MM.1S (cell line): ENCODE measurements around the gene PTPRG.

ENCODE experiments used
- DNase-seq: peaks from one replicate; pipeline ENCODE4 v3.0.0-alpha.2; 2015
- H2AFZ ChIP-seq: fragments of 300-600 bp; sonication (generic); 2 replicates; pipeline ENCODE4 v1.6.0; 2016; ENCODE audit warnings: antibody characterized with exemption, low read length
- H3F3A ChIP-seq: fragments of 300-600 bp; sonication (generic); 2 replicates; pipeline ENCODE4 v1.6.1; 2016; ENCODE audit warnings: mild to moderate bottlenecking, antibody characterized with exemption, low read length, moderate library complexity, mixed read lengths; ENCODE audit not compliant: insufficient read depth
- H3K27ac ChIP-seq: fragments of 300-600 bp; sonication (generic); 2 replicates; pipeline ENCODE4 v1.5.1; 2016; ENCODE audit warnings: mild to moderate bottlenecking, low read length
- H3K27me3 ChIP-seq: fragments of 300-600 bp; sonication (generic); replicated peaks from 2 replicates; pipeline ENCODE4 v1.6.0; 2016; ENCODE audit warnings: low read length; ENCODE audit not compliant: insufficient read depth
- H3K36me3 ChIP-seq: fragments of 300-600 bp; sonication (generic); replicated peaks from 2 replicates; pipeline ENCODE4 v1.6.1; 2016; ENCODE audit warnings: mild to moderate bottlenecking, low read length, mixed read lengths; ENCODE audit not compliant: insufficient read depth
- H3K4me1 ChIP-seq: fragments of 300-600 bp; sonication (generic); 2 replicates; pipeline ENCODE4 v1.6.1; 2016; ENCODE audit warnings: low read length, mixed read lengths
- H3K4me2 ChIP-seq: fragments of 300-600 bp; sonication (generic); 2 replicates; pipeline ENCODE4 v1.6.0; 2016; ENCODE audit warnings: low read depth, low read length
- H3K4me3 ChIP-seq: fragments of 300-600 bp; sonication (generic); 2 replicates; pipeline ENCODE4 v1.5.1; 2016; ENCODE audit warnings: low read length, mixed read lengths
- H3K79me2 ChIP-seq: fragments of 300-600 bp; sonication (generic); 2 replicates; pipeline ENCODE4 v1.6.1; 2016; ENCODE audit warnings: mixed run types, low read length, mixed read lengths
- H3K9ac ChIP-seq: fragments of 300-600 bp; sonication (generic); 2 replicates; pipeline ENCODE4 v1.6.1; 2016; ENCODE audit warnings: low read length, mixed read lengths
- H3K9me2 ChIP-seq: fragments of 300-600 bp; sonication (generic); replicated peaks from 2 replicates; pipeline ENCODE4 v1.6.1; 2016; ENCODE audit warnings: mild to moderate bottlenecking, low read length, mixed read lengths; ENCODE audit not compliant: insufficient read depth
- H3K9me3 ChIP-seq: fragments of 300-600 bp; sonication (generic); replicated peaks from 2 replicates; pipeline ENCODE4 v1.6.1; 2016; ENCODE audit warnings: mild to moderate bottlenecking, low read length, mixed read lengths; ENCODE audit not compliant: insufficient read depth
- H4K20me1 ChIP-seq: fragments of 300-600 bp; sonication (generic); 2 replicates; pipeline ENCODE4 v1.6.1; 2016; ENCODE audit warnings: mild to moderate bottlenecking, low read length, moderate library complexity, mixed read lengths; ENCODE audit not compliant: insufficient read depth
- CTCF ChIP-seq: fragments of 300-600 bp; sonication (generic); IDR thresholded peaks from 2 replicates; pipeline ENCODE4 v1.5.1; 2016; ENCODE audit warnings: antibody characterized with exemption, low read length, mixed read lengths
- EZH2 ChIP-seq: fragments of 300-600 bp; sonication (generic); optimal IDR thresholded peaks from 2 replicates; pipeline ENCODE3; 2017; ENCODE audit warnings: low read depth, mild to moderate bottlenecking, antibody characterized with exemption, low read length, mixed read lengths
- EZH2phosphoT487 ChIP-seq: fragments of 300-600 bp; sonication (generic); IDR thresholded peaks from 2 replicates; pipeline ENCODE4 v1.6.1; 2018; ENCODE audit warnings: antibody characterized with exemption, low read length

PTPRG gene

GRCh38 chr3:62193586-62194345 lies 632.4 kb downstream of the PTPRG start:
- Histone ChIP-seq H2AFZ (no peak overlapping the region), H3K9me2 (no peaks in the 10 kb centered on the region), H3K9me3 (no peaks in the 10 kb centered on the region), H4K20me1 (no peaks in the 10 kb centered on the region), H3K27ac (no peak overlapping the region), H3F3A (no peaks in the 10 kb centered on the region), H3K4me3 (no peak overlapping the region), H3K79me2 (no peaks in the 10 kb centered on the region), H3K36me3 (no peaks in the 10 kb centered on the region), H3K27me3 (no peaks in the 10 kb centered on the region), H3K4me2 (no peak overlapping the region), H3K4me1 (no peaks in the 10 kb centered on the region), H3K9ac (no peak overlapping the region)
- DNase-seq = no peak
- TF ChIP-seq EZH2phosphoT487 (no peak), EZH2 (no peak), CTCF (no peak)

- no peak overlapping the region for H2AFZ ChIP-seq
- H4K20me1 ChIP-seq = no peaks in the 10 kb centered on the region
- H3K79me2 ChIP-seq = no peaks in the 10 kb centered on the region
- no peaks in the 10 kb centered on the region for H3K27me3 ChIP-seq
- H3K9me3 ChIP-seq = no peaks in the 10 kb centered on the region
- no peaks in the 10 kb centered on the region for H3K36me3 ChIP-seq
- H3K4me2 ChIP-seq = no peak overlapping the region
- H3K27ac ChIP-seq = no peak overlapping the region
- no peaks in the 10 kb centered on the region for H3F3A ChIP-seq
- H3K9ac ChIP-seq = no peak overlapping the region
- H3K4me1 ChIP-seq = no peaks in the 10 kb centered on the region
- TF ChIP-seq CTCF = no peak
- TF ChIP-seq EZH2phosphoT487 = no peak
- TF ChIP-seq EZH2 = no peak
- H3K9me2 ChIP-seq = no peaks in the 10 kb centered on the region
- no peak overlapping the region for H3K4me3 ChIP-seq
- DNase-seq = no peak
Observed at GRCh38 chr3:62197350-62198012, 636.1 kb downstream of the PTPRG start.

DNA sequence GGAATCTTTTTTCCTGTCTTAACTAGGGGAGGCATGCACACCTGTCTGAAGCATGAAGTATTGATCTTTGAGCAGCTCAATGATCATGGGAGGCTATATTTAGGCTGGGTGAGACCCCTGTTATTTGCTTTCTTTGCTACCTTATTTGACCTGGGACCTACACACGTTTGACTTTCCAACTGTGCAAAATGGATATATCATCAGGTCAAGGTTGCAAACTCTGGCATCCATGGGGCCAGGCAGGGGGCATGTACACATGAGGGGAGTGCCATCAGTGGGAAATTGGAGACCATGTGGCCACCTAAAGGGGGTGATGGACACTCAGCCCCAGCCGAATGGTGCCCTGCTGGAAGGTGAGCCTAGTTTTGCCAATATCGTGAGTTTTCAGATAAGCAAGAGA lies 637.8 kb downstream of the PTPRG start:
- Histone ChIP-seq H3K4me3 (no peak overlapping the region), H3K27me3 (no peaks in the 10 kb centered on the region), H3K36me3 (no peaks in the 10 kb centered on the region), H3K27ac (no peak overlapping the region), H3K9ac (no peak overlapping the region), H3K4me1 (no peaks in the 10 kb centered on the region), H3F3A (no peaks in the 10 kb centered on the region), H3K4me2 (no peak overlapping the region), H2AFZ (no peak overlapping the region), H3K9me2 (no peaks in the 10 kb centered on the region), H3K79me2 (no peaks in the 10 kb centered on the region), H3K9me3 (no peaks in the 10 kb centered on the region), H4K20me1 (no peaks in the 10 kb centered on the region)
- DNase-seq = no peak
- no peak for TF ChIP-seq EZH2phosphoT487
- no peak for TF ChIP-seq CTCF
- TF ChIP-seq EZH2 = no peak
